GM19099 (cell line): ENCODE measurements around the gene ECEL1.

Experiments
- POLR2A ChIP-seq: IDR thresholded peaks from 3 replicates; pipeline ENCODE4 v1.6.1; 2011; ENCODE audit warnings: low read depth; ENCODE audit not compliant: insufficient read length; ENCODE audit errors: extremely low read depth

ECEL1 gene

DNA sequence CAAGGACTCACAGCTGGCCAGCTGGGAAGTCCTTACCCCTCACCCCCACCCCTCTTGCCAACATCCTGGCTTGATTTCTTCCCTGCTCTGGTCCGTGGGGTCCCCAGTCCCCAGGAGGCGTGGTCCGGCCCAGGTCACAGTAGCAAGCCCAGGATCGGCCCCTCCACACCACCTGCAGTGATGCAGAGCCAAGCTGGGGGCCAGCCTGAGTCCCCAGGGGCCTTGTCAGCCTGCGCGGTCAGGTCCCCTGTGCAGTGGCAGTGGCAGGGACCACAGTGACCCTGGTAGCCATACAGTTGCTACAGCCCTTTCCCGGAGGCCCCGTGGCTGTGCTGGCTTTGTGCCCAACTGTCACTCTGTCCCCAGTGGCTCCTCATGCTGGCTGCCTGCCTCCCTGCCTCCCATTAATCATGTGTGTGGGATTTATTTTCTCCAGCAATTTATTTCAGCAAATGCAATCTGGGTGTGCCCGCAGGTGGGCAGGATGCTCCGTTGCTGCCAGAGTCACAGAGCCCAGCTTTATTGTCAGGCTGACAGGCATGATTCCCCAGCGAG, 23.8 kb upstream of the ECEL1 start:
- no peak for TF ChIP-seq POLR2A

DNA sequence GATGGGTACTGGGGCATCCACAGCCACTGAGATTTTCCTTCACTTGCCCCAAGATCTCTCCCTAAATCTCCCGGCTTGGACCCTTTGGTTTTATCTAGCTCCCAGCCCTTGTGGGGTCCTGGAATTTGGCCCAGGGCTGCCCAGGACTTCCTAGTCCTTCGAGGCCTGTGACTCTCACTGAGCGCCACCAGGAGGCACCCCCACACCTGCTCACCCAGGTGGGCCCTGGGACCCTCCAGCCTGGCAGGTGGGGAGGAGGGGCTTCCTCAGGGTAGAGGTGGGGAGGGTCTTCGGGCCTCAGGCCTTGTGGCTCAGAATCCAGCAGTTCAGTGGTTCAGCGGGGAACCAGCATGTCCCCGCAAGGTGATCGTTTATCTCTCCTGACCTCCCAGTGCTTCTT, 20.6 kb upstream of the ECEL1 start:
- TF ChIP-seq POLR2A: no peak

DNA sequence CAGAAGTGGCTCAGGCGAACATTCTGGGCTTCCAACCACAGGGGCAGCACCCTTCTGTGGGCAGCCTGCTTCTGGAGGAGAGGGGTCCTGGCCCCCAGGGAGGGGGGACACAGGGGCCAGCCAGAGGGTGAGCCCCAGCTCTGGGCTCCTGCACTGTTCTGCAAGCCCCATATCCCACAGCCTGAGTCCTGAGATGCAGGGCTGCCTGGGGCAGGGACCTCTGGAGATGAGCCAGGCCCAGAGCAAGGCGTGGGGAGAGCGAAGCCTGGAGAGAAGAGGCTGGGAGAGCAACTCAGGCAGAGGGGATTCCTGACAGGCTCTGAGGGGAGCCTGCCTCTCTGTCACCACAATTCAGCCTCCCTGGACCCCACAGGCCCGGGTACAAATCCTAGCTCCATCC, 19.1 kb upstream of the ECEL1 start:
- no peak for TF ChIP-seq POLR2A

DNA sequence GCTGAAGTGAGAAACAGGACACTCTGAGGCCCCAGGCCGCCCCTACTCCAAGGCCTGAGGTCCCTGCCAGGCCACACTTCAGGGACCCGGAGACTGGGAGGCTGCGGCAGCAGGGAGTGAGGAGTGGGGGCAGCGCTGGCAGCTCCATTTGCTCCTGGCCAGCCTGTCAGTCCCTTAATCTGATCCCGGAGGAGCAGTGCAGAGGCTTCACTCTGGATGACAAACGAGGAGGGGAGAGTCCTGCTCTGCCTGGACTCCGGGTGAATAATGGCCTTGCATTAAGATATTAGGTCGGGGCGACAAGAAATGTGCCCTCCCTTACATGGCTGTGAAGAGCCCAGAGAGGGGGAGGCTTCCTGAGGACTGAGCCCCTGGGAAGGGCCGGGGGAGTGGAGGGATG, 18.2 kb upstream of the ECEL1 start:
- no peak for TF ChIP-seq POLR2A

DNA sequence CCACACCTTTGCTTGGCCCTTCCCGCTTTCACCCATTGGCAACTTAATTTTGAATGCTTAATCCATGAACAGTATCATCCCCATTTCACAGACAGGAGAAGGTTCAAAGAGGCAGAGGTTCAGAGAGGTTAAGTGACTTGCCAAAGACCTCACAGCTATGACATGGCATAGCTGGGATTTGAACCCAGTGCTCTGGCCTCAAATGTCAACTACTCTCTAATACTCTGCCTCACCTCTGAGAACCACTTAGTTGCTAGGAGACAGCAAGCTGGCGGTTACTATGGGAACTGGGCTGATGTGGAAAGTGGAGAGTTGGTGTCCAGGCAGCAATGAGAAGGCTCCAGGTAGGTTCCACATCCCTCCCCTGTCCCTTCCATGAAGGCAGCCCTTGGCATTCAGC, 16.8 kb upstream of the ECEL1 start:
- TF ChIP-seq POLR2A: no peak

DNA sequence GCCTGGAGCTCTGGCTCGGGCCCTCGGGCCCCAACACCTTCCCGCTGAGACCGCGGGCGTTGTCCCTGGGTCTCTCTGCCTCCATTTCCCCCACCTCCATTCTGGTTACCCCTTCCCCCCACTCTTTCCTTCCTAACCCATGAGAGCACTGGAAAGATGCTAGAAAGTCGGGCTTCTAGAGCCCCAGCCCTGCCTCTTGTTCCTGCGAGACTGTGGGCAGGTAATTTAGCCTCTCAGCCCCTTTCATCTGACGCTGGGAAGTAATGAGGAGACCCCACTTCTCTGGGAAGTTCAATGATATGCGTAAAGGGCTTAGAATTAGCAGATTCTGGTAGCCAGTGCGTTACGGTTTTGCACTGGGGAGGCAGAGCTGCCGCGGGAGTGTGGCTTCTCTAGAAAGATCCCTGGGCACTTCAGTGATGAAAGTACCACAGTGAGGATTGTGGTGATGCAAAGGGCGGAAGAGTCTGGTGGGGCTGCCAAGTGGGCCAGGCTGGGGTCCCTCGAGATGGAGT, 16.2 kb upstream of the ECEL1 start:
- TF ChIP-seq POLR2A: no peak

DNA sequence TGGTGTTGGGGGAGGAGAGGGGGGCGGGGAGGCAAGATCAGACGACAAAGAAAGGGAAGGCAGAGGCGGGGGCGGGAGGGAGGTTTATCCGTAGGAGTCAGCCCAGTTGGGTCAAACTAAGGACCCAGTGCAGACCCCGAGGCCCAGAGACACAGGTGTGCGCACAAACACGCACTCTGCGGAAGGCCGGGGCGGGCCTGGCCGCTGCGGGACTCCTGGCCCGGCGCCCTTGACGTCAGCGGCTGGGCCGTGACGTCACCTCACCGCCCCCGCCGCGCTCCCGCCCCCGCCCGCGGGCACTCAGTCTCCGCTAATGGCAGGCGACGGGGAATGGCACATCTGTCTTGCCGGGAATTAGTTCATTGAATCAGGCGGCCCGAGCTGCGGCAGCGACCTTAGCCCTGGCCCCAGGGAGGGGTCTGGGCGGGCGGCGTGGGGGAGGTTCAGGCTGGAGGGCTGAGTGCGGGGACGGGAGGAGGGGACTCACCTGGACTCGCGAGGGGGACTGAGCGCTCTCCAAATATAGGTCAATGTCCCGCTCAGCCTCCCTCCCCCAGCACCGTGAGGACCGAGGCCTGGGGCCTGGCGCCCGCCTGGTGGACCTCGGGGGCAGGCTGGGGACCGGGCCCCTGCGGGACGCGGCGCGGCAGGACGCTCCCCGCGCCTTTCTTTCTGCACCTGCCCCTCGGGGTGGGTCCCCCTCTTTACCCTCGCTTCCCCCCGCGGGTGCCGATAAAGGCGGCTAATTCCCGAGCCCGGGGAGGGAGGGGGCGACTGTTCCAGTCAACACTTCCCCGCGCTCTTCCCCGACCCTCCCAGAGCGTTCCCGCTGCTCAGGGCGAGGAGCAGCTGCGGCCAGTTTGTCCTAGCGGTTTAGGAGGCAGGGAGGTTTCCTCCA, 15.5 kb upstream of the ECEL1 start:
- no peak for TF ChIP-seq POLR2A

DNA sequence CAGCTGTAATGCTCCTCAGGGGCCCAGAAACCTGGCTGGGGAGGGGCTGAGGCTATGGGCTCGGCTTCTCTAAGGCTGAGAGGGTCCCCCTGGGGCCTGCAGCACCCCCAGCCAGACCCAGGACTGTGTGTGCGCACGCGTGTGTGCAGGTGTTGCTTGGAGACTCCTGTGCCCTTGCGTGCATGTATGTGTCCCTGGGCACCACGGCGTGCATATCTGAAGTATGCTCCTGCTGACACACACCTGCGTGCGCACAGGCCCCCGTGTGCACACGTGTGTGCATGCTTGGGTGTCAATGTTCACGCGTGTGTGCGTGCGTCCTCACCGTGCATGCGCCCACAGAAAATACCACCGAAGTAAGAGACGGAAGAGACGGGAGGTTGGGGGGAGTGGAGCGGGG, 14.9 kb upstream of the ECEL1 start:
- TF ChIP-seq POLR2A: no peak

DNA sequence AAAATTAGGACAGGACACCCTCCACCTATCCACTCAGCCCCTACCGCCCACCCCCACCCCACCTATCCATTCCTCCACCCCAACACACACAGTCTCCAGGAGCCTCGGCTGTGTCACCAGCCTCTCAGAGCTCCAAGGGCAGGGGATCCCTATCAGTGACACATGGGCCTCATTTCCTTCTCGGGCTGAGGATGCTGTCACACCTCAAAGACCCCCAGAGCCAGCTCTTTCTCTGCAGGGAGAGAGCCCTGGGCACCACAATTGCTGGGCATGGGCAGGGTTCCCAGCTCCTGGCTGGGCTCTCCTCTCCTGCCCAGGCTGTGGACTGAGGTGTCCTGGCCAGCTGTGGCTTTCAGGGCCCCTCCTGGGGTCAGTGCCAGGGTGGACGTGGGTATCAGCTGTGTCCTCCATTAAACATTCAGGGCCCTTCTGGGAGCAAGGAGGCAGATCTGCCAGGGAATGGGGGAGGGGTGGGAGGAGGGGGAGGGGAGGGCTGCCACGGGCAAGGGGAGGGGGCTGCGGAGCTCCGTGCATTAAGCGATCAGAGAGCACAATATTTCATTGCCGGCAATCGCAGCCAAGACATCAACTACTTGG, 14.3 kb upstream of the ECEL1 start:
- TF ChIP-seq POLR2A: no peak

DNA sequence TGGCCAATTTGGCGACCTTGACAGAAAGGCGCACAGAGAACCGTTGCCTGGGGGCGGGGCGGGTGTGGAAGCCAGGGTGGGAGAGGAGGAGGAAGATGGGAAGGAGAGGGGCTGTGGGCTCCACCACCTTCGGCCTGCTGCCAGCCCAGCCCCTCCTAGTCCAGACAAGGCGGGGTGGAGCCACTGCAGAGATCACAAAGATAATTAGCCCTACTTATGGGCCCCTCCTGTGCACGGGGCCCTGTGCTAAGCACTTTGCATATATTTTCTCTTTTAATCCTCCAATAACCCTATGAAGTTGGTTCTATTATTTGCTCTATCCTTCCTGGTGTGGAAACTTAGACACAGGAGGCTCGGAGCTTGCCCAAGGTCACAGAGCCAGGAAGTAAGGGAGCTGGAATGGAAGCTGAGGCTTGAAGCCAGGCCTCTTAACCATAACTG, 13.7 kb upstream of the ECEL1 start:
- TF ChIP-seq POLR2A: no peak

DNA sequence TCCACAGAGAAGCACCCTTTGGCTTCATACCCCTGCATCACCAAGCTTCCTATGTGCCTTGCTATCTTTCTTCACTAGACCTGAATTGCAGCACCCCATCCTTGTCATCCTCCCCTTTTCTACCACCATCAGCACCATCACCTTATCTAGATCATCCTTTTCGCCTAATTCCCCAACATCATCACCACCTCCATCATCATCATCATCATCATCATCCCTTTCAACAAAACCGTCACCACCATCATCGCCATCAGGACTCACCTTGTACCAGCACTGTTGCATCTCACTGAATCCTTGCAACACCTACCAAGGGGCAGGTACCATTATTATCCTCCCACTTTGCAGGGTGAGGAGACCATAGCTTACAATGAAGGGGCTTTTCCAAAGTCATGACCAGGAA, 10.8 kb upstream of the ECEL1 start:
- TF ChIP-seq POLR2A: no peak

DNA sequence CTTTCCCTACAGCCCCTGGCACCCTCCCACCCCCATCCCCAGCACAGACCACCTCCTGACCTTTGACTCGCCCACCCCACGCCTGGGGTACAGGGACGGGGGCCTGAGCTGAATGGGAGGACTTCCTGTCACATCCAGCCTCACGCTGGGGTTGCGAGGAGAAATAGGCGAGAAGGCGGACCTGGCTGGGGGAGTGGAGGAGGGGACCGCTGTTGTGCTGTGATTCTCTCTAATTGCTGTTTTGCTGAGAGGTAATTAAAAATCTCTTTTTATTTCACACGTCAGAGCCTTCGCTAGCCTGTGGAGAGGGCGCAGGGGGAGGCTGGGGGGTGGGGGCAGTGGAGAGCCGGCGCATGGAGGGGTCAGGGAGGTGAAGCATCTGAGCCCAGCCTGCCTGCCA, 9.7 kb upstream of the ECEL1 start:
- TF ChIP-seq POLR2A: no peak

DNA sequence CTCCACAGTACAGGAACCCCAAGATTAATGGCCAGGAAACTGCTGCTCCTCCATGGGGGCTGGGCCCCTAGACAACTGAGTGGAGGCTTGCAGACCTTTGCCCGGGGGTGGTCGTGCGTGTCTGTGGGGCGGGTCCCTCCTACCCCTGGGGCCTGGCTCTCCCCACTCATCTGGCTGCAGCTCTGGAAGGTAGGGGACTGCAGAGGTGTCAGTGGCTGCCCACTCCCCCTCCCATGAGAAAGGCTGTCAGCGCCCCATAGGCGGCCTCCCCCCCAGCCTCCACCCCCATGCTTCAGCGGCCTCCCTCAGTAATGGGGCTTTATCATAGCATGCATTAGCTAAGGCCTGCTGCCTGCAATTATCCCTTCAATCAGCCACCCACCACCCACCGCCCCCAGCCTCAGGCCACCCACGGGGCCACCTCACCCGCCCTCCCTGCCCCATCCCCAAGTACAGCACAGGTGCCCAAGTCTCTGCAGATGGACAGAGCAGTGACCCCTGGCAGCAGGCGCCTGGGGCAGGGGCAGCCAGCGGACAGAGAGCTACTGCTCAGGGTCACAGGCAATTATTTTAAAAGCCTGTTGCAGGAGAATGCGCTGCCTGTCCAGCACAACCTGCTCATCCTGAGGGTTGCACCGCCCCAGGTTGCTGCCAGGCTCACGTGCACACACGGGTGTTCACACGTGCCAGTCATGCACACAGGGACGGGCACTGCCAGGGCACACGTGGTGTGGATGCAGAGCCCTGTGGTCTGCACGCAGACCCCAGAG, 9.1 kb upstream of the ECEL1 start:
- TF ChIP-seq POLR2A: no peak

DNA sequence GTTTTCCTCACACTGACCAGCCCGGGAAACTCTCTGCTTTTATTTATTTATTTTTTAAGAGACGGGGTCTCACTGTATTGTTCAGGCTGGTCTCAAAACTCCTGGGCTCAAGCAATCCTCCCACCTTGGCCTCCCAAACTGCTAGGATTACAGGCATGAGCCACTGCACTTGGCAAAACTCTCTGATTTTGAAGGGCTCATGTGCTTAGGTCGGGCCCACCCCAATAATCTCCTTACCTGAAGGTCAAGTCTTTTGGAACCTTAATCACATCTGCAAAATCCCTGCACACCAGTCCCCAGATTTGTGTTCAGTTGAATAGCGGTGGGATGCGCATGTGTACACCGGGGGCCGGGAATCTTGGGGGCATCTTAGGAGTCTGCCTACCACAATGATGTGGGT, 7.7 kb upstream of the ECEL1 start:
- no peak for TF ChIP-seq POLR2A

DNA sequence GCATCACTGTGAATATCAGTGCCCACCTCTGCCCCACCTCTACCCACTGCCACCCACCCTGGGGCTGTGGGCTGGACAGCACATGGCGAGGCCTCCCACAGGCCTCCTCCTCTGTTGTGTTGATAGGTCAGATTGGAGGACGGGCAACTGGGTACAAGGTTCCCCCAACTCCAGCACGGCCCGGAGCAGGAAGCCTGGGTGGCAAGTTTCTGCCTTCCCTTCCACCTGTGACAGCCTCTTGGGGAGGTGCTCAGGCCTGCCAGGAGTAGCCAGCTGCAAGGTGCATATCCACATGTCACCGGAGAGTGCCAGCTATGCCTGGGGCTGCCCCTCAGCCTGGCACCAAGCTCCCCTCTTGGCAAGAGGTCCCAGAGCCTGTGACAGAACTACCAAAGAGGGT, 6.9 kb upstream of the ECEL1 start:
- no peak for TF ChIP-seq POLR2A

DNA sequence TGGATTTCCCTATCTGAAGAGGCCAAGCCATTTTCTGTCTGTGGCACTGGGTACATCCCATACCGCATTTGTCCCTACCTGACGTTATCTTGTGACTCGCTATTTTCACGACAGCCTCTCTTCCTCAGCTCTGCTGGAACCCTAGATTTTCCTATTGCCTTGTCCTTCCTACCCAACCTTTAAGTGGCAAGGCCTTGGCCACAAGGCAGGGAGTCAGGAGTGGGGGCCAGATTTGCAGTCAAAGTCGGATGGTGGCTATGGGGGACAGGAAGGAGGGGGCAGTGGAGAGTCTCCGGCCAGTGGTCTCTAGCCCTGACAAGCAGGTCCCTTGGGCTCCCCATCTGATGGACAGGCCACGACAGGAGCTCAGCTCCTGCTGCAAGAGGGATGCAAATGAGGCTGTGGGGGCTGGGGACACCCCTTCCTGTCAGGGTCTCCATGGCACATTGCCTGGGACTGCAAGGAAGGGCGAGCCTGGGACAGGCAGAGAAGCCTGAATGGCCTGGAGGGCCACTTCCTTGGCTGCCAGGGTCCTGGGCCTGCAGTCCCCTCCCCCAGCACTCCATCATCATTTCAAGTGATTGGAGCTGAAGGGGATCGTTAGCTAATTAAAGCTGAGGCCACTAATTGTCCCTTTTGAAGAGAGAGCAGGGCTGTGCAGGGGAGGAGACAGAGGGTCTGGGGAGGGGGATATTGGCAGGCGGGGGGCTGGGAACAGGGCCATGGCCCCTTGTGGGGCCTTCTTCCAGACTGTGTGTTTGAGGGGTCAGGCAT, 6.3 kb upstream of the ECEL1 start:
- no peak for TF ChIP-seq POLR2A
